Stomach smooth muscle (tissue), 2 donors: Measurements from ENCODE around the gene ABCD4.

Experiments
- H3K27ac ChIP-seq: one replicate; pipeline ENCODE4 v1.7.0; 2013; ENCODE audit warnings: mild to moderate bottlenecking, low read length, inconsistent platforms
- H3K27me3 ChIP-seq, 2 donors: one replicate each; pipeline ENCODE4 v1.7.0; 2013; ENCODE audit warnings: low read length in 2 of 2; ENCODE audit not compliant: insufficient read depth in 2 of 2, control insufficient read depth in 1 of 2
- H3K36me3 ChIP-seq, 2 donors: one replicate each; pipeline ENCODE4 v1.7.0; 2013; ENCODE audit warnings: low read length in 2 of 2; ENCODE audit not compliant: control insufficient read depth in 2 of 2, insufficient read depth in 2 of 2
- H3K4me1 ChIP-seq: one replicate; pipeline ENCODE4 v1.7.0; 2013; ENCODE audit warnings: low read length; ENCODE audit not compliant: control insufficient read depth, insufficient read depth
- H3K4me3 ChIP-seq, 2 donors: one replicate each; pipeline ENCODE4 v1.7.0; 2013; ENCODE audit warnings: low read length in 2 of 2
- H3K9ac ChIP-seq, 2 donors: one replicate each; pipeline ENCODE4 v1.7.0; 2013; ENCODE audit warnings: low read length in 2 of 2, mild to moderate bottlenecking in 1 of 2
- H3K9me3 ChIP-seq, 2 donors: one replicate each; pipeline ENCODE4 v1.7.0; 2013; ENCODE audit warnings: low read length in 2 of 2; ENCODE audit not compliant: control insufficient read depth in 2 of 2
- donor health status: healthy.
- donor health status: Pancreatic carcinoma.

Gene ABCD4

DNA sequence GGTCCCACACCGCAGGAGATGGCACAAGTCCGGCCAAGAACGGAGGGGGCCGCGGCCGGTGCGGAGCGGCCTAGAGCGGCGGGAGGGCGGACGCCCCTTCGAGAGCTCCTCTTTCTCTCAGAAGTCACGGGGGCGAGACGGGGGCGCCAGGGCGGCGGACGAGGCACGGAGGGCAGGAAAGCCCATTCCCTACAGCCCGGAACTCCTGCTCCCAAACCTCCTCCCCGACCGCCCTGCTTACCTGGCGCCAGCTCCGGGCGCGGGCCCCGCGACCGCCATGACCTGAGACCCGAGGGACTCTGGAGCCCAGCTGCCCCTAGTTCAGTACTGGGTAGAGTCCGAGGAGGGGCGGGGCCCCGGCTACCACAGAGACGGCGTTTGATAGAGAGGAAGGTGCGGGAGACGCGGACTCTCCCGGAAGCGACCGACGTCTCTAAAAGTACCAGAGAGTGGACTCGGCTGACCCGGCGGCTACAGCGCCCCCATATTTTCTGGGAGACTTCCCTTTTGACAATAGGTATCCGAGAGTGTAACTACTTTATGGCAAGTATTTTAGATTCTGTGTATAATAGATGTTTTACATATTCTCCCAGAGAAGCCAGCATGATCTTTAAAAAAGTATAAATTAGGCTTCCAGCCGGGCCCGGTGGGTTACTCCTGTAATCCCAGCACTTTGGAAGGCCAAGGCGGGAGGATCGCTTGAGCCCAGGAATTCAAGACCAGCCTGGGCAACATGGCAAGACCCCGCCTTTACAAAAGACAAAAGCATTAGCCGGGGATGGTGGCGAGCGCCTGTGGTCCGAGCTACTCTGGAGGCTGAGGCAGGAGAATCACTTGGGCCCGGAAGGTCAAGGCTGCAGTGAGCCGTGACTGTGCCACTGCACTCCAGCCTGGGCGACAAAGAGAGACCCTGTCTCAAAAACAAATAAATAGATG, at the start of gene ABCD4:
Gene ABCD4 (minus strand): TSS at position 301 of the 936 bp plus-strand sequence. CDS start 22 bp downstream, at position 279.
- Histone ChIP-seq H3K9ac (peak within 1 kb of the TSS; percentile 80 to 84), H3K4me1 (peaks cover 15% of the 10 kb centered on the region), H3K9me3 (no peaks in the 10 kb centered on the region), H3K27me3 (no peaks in the 10 kb centered on the region), H3K4me3 (peak within 1 kb of the TSS; percentile 82 to 90), H3K27ac (peak within 1 kb of the TSS; percentile 76), H3K36me3 (peaks cover 4 to 12% of the 10 kb centered on the region in 2 donors)

DNA sequence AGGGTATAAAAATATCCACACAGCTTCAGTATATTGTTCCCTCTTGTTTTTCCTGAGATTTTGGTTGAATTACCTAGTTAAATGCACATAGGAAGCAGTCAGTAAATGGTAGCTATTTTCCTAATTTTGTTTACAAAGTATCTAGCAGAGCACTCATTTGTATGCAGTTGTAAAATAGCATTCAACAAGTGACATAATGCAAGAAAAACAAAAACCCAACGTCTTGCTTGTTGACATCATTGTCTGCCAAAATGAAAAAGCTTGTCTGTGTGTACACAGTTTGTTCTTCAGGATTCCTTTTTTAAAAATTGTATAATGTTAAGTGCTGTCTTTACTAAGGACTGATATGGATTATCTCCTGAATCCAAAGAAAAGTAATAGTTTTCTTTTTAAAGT, 48.2 kb upstream of the ABCD4 start:
- Histone ChIP-seq H3K4me3 (no peak overlapping the region), H3K9me3 (no peaks in the 10 kb centered on the region), H3K9ac (no peak overlapping the region), H3K4me1 (no peaks in the 10 kb centered on the region), H3K27ac (no peak overlapping the region), H3K36me3 (no peaks in the 10 kb centered on the region), H3K27me3 (peaks cover 15 to 22% of the 10 kb centered on the region in 2 donors)

DNA sequence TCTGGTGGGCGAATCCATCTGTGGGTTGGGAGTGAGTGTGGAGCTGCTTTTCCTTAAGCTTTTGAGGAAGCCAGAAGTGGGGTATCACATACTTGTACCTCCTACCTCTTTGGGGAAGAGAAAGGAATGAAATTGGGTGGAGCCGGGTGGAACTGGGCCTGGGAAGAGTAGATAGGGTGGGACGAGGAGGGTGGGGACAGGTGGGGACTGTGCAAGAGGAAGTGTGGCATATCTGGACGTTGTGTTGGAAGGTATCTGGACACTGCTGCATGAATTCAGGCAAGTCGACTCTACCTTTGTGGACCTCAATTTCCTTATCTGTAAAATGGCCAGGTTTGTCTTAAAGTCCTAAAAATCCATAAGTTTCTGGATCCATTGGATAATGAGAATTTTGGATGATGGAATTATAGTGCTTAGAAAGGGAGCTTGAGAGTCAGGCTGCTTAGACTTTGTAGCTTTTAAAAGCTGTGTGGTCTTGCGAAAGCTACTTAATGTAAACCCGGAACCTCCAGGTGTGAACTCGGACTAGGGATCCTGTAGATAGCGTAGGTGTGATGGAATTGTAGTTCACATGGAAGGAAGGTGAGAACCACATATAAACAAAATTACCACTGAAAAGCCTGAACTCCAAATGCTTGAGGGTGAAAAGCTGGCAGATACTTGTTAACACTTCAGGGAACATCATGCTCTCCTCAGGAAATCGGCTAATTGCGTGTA, 47.6 kb upstream of the ABCD4 start:
- H3K36me3 ChIP-seq, result no peaks in the 10 kb centered on the region
- no peaks in the 10 kb centered on the region for H3K9me3 ChIP-seq
- H3K9ac ChIP-seq, result no peak overlapping the region
- H3K4me1 ChIP-seq, result no peaks in the 10 kb centered on the region
- no peak overlapping the region for H3K4me3 ChIP-seq
- no peak overlapping the region for H3K27ac ChIP-seq
- H3K27me3 ChIP-seq, result peaks cover 15 to 22% of the 10 kb centered on the region in 2 donors

DNA sequence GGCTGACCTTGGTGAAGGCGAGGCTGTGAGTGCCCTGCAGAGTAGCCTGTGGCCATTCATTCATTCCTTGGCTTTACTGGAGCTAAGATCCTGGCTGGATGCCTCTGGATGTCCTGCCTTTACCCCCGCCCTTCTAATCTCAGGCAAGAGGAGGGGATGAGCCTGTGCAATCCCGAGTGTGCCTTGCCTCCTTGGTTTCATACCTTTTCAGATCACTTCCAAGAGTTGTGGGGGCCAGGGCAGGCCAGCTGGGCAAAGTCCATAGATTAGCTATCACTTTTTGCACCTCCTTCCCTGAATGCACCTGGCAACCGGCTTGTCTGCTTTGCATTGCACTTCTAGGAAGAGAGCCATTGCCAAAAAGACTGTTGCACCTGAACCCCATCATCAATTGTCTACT, 47.0 kb upstream of the ABCD4 start:
- peaks cover 15 to 22% of the 10 kb centered on the region in 2 donors for H3K27me3 ChIP-seq
- H3K4me1 ChIP-seq, result no peaks in the 10 kb centered on the region

DNA sequence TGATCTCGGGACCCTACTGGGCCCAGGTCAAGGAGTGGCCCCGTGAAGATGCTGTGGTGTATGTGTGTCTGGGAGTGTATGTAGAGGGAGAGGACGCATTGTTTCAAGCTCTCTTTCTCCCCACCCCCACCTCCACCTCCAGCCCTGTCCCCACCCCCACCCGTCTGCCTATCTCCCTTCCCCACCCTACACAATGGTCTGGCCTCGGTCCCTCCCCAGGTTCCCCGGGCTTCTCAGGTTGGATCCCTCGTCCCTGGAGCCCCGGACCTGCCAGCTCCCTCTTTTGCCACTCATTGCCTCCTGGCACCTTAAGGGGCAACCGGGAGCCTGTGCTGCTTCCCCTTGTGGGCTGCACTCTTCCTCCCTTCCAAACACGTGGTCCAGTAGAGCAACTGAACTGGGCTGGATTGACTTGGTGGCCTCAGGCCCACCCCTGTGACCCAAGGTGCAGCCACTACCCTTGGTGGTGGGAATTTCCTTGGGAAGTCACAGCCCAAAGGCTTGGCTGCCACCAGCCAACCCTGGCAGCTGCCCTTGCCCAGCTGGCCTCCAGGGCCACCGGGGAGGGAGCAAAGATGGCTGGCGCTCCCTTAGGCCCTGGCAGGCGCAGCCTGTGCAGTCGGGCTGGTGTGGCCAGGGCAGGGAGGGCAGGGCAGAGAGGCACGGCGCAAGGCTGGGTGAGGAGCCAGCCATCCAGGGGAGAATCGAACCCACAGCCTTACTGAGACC, 46.2 kb upstream of the ABCD4 start:
- H3K27ac ChIP-seq, result no peak overlapping the region
- no peaks in the 10 kb centered on the region for H3K4me1 ChIP-seq
- H3K27me3 ChIP-seq, result peaks cover 15 to 22% of the 10 kb centered on the region in 2 donors
- no peaks in the 10 kb centered on the region for H3K36me3 ChIP-seq
- no peak overlapping the region for H3K4me3 ChIP-seq
- no peaks in the 10 kb centered on the region for H3K9me3 ChIP-seq
- H3K9ac ChIP-seq, result no peak overlapping the region

More for the DNA sequence above, 47.0 kb upstream of the ABCD4 start:
- Histone ChIP-seq H3K4me3 (no peak overlapping the region), H3K9ac (no peak overlapping the region), H3K9me3 (no peaks in the 10 kb centered on the region), H3K27ac (no peak overlapping the region), H3K36me3 (no peaks in the 10 kb centered on the region)

DNA sequence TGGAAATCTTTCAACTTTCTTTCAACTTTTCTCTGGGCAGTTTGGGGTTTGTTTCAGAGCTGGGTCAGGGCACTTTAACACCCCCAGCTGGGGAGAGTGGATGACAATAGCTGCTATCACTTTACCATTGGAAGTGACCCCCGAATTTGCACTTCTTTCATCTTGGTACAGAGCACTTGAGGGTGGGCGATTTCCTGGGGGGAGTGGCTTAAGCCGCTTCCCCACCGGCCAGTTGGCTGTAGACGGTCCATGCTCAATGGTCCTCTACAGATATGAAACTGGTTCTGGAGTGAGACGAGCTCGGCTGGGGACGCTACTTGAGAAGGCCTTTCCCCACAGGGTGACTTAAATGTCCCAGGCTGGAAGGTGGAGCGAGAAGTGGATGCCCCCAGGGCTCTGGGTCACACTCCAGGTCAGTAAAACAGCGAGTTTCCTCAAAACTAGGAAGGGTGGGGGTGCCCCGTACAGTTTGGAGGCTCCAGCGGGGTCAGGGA, 45.6 kb upstream of the ABCD4 start, which contains the start of gene VRTN:
Gene VRTN (plus strand): TSS at position 231 of the 494 bp plus-strand sequence. CDS start 8,313 bp downstream, outside the sequence.
- Histone ChIP-seq H3K4me3 (no peak within 1 kb of the TSS), H3K36me3 (no peaks in the 10 kb centered on the region), H3K9me3 (no peaks in the 10 kb centered on the region), H3K27ac (no peak within 1 kb of the TSS), H3K27me3 (peaks cover 15 to 22% of the 10 kb centered on the region in 2 donors), H3K4me1 (no peaks in the 10 kb centered on the region), H3K9ac (no peak within 1 kb of the TSS)

DNA sequence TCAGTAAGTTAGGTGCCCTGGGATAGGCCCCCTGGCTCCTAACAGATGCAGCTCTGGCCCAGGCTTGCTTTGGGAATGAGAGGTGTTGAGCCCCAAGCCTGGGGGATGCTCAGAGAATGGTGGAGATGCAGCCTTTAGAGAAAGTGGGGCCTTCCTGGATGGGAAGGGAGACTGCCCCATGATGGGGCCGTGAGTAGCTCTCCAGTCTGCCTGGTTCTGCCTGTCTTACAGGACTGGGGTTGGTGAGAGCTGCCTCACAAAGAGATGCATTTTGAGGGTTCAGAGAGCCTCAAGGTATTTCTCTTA, 45.0 kb upstream of the ABCD4 start:
- Histone ChIP-seq H3K36me3 (no peaks in the 10 kb centered on the region), H3K27ac (no peak overlapping the region), H3K27me3 (peaks cover 15 to 22% of the 10 kb centered on the region in 2 donors), H3K4me1 (no peaks in the 10 kb centered on the region), H3K4me3 (no peak overlapping the region), H3K9me3 (no peaks in the 10 kb centered on the region), H3K9ac (no peak overlapping the region)

DNA sequence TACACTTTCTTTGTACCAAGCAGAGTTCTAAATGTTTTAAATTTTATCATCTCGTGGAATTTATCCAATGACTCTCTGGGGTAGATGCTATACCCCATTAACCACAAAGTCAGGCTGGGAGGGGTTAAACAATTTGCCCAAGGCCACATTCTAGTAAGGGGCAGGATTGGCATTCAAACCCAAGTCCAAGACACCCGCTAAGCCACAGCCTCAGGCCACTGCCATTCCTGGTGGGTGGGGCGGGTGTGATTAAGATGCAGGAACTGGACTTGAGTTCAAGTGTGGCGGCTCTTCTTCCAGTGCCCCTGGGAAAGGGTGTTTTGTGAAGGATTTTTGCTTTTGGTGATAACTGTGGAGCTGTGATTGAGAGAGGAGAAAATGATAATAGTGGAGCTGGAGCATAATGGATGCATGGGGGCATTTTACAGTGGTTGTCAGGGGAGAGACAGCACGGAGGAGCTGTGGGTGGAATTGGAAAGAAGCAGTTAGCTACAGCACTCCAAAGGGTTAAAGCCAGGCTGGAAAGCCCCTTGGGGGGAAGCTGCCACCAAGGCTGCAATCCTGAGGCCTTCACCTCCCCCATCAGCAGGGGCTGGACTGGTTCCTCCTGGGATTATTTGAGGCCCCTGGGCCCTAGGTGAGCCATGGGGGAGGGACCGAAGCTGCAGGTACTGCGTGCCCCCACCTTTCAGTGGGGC, 44.5 kb upstream of the ABCD4 start:
- Histone ChIP-seq H3K27ac (no peak overlapping the region), H3K4me3 (no peak overlapping the region), H3K4me1 (no peaks in the 10 kb centered on the region), H3K9me3 (no peaks in the 10 kb centered on the region), H3K9ac (no peak overlapping the region), H3K36me3 (no peaks in the 10 kb centered on the region), H3K27me3 (peaks cover 15 to 22% of the 10 kb centered on the region in 2 donors)

DNA sequence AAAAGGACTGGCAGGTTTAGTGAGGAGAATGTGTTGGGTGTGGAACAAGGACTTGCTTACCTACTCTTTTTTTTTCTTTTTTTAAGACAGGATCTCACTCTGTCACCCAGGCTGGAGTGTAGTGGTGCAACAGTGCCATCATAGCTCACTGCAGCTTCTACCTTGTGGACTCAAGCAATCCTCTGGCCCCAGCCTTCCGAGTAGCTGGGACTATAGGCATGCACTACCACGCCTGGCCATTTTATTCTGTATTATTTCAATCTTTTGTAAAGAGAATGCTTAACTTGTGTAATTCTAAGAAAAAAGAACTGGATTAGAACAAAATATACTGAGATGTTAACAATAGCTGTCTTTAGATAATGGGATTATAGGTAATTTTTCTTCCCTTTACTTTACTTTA, 43.6 kb upstream of the ABCD4 start:
- H3K4me1 ChIP-seq, result no peaks in the 10 kb centered on the region
- H3K4me3 ChIP-seq, result no peak overlapping the region
- no peaks in the 10 kb centered on the region for H3K36me3 ChIP-seq
- no peaks in the 10 kb centered on the region for H3K9me3 ChIP-seq
- H3K9ac ChIP-seq, result no peak overlapping the region
- peaks cover 15 to 22% of the 10 kb centered on the region in 2 donors for H3K27me3 ChIP-seq
- H3K27ac ChIP-seq, result no peak overlapping the region

DNA sequence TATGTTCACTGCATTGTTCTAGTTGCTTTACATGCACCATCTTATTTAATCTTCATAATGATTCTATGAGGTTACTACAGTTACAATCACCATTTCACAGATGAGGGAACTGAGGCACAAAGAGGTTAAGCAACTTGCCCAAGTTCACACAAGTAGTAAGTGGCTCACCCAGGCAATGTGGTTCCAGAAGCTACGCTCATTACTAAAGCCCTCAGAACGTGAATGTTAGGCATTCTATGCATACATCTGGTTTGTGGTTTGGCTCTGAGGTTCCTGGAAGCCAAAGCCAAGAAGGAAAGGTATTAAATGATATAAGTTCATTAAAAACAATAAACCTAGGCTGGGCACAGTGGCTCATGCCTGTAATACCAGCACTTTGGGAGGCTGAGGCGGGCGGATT, 31.2 kb upstream of the ABCD4 start:
- Histone ChIP-seq H3K9ac (no peak overlapping the region), H3K9me3 (no peaks in the 10 kb centered on the region), H3K27ac (no peak overlapping the region), H3K4me1 (no peaks in the 10 kb centered on the region), H3K36me3 (no peaks in the 10 kb centered on the region), H3K27me3 (peaks cover 0 to 2% of the 10 kb centered on the region in 2 donors), H3K4me3 (no peak overlapping the region)
